Muscle of leg (tissue), 11 donors: Measurements from ENCODE around the gene C5orf58. TPM values are rescaled to one million over a fixed set of nuclear protein-coding genes. Genes with fewer than 3 reads are reported as not detected.

Experiments used
- DNase-seq: peaks from one replicate; pipeline ENCODE4 v3.0.0; 2013
- H3K27ac ChIP-seq: one replicate; pipeline ENCODE4 v1.5.1; 2013; ENCODE audit warnings: mild to moderate bottlenecking, low read length, control low read depth
- H3K27me3 ChIP-seq: one replicate; pipeline ENCODE4 v1.6.1; 2013; ENCODE audit warnings: low read length; ENCODE audit not compliant: control insufficient read depth, insufficient read depth
- H3K36me3 ChIP-seq: one replicate; pipeline ENCODE4 v1.6.1; 2013; ENCODE audit warnings: low read length; ENCODE audit not compliant: control insufficient read depth, insufficient read depth
- H3K4me1 ChIP-seq: one replicate; pipeline ENCODE4 v1.6.1; 2013; ENCODE audit warnings: low read length; ENCODE audit not compliant: control insufficient read depth, insufficient read depth
- H3K4me3 ChIP-seq: one replicate; pipeline ENCODE4 v1.5.1; 2013; ENCODE audit warnings: low read length, control low read depth
- H3K9me3 ChIP-seq: replicated peaks from 2 replicates; pipeline ENCODE4 v1.6.1; 2013; ENCODE audit warnings: low read depth, low read length; ENCODE audit not compliant: control insufficient read depth
- WGBS: methylation state at CpG from one replicate; pipeline ENCODE4 v1.1.5; 2013; ENCODE audit warnings: missing lambda C conversion rate; ENCODE audit not compliant: insufficient coverage; 5-methylcytosine and 5-hydroxymethylcytosine counted together
- polyA plus RNA-seq, 8 donors: library from polyadenylated mRNA; unstranded; fragments of 120-200 nt; gene quantifications; one replicate each; pipeline versions ENCODE4 v1.2.1 to v1.2.3, GENCODE V29; 2013; ENCODE audit warnings: inconsistent platforms in 1 of 8, low replicate concordance in 1 of 8; ENCODE audit not compliant: insufficient read length in 8 of 8, insufficient read depth in 1 of 8
- total RNA-seq: library from RNA; stranded (reverse); fragments of 120-200 nt; gene quantifications from one replicate; pipeline ENCODE4 v1.2.4, GENCODE V29; 2013

The C5orf58 gene
- total and polyA plus RNA-seq, 9 donors = 0.18 to 0.34 (median 0.24) TPM; not detected in 4

DNA sequence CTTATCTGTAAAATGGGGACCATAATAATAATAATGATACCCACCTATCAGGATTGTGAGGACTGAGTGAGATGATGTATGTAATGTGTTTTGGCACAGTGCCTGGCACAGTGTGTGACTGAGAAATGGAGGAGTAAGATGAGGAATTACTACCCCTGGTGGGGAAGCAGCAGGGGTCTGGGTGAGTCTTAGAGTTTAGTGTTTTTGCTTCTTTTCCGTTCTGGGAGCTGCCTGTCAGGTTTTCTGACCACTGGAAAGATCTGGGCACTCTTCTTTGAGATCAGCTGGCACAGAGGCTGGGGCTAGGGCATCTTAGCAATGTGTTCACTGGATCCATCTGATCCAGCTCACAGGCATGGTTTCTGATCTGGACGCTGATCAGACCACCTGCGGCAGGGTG is 56.3 kb downstream of the C5orf58 start:
- H3K9me3 ChIP-seq = peaks cover 3% of the 10 kb centered on the region
- H3K27me3 ChIP-seq = peaks cover 5% of the 10 kb centered on the region
- no peak overlapping the region for H3K4me3 ChIP-seq
- H3K36me3 ChIP-seq = no peaks in the 10 kb centered on the region
- H3K4me1 ChIP-seq = peaks cover 8% of the 10 kb centered on the region
- no peak overlapping the region for H3K27ac ChIP-seq
- DNase-seq = no peak
- WGBS = 83% methylated on average over 2 of the region's 3 CpGs

GRCh38 chr5:170289764-170290163 is 57.0 kb downstream of the C5orf58 start:
- Histone ChIP-seq H3K36me3 (no peaks in the 10 kb centered on the region), H3K9me3 (peaks cover 3% of the 10 kb centered on the region), H3K4me1 (peaks cover 8% of the 10 kb centered on the region), H3K27ac (no peak overlapping the region), H3K4me3 (no peak overlapping the region), H3K27me3 (peaks cover 5% of the 10 kb centered on the region)
- 46% methylated on average over 3 of the region's 4 CpGs for WGBS
- DNase-seq = no peak

- no peak overlapping the region for H3K4me3 ChIP-seq
- WGBS = 50% methylated on average over 1 of the region's 3 CpGs
- DNase-seq = no peak
- peaks cover 8% of the 10 kb centered on the region for H3K4me1 ChIP-seq
- no peaks in the 10 kb centered on the region for H3K36me3 ChIP-seq
- peaks cover 3% of the 10 kb centered on the region for H3K9me3 ChIP-seq
- peaks cover 5% of the 10 kb centered on the region for H3K27me3 ChIP-seq
- no peak overlapping the region for H3K27ac ChIP-seq
Measured at GRCh38 chr5:170290498-170290897, 57.7 kb downstream of the C5orf58 start.

DNA sequence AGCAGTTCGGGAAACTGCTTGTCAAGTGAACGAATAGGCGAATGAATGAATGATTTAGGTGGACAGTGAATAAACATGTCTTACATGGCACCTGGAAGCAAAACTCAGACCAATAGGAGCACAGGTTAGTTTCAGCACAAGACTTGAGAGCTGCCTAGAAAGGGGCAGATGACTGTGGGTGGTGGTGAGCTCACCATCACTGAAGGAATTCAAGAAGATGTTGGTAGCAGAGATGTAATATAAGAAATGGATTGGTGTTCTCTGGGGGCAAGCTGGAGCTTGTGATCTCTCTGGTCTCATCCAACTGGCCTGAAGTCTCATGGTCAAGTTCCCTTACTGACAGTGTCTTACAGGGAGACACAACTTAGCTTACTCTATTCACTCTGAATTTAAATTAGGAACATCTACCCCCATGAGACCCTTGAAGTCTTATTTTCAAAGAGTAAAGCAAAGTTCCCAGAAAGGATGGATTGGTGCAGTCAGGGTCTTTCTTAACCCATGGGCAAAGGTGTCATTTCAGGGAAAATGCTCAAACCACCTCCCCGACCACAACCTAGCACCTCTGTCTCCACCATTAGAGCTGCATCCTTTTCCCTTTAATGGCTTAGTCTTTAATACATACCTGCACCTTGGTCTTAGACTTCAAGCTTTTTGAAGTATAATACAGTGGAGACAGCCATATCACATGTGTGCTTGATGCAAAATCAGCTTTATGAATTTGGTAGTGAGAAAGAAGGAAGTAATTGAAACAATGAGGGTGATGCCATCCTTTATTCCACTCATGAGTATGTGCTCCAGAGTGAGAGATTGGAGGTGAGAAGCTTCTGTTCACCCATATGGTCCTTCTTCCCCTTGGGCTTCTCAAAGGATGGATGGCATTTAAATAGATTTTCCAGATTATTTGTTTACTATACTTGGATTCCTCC is 59.7 kb downstream of the C5orf58 start:
- no peak for DNase-seq
- H3K4me1 ChIP-seq = peaks cover 8% of the 10 kb centered on the region
- peaks cover 3% of the 10 kb centered on the region for H3K27me3 ChIP-seq
- H3K27ac ChIP-seq = no peak overlapping the region
- 96% methylated on average over 3 of the region's 4 CpGs for WGBS
- H3K9me3 ChIP-seq = peaks cover 3% of the 10 kb centered on the region
- no peaks in the 10 kb centered on the region for H3K36me3 ChIP-seq
- H3K4me3 ChIP-seq = no peak overlapping the region

DNA sequence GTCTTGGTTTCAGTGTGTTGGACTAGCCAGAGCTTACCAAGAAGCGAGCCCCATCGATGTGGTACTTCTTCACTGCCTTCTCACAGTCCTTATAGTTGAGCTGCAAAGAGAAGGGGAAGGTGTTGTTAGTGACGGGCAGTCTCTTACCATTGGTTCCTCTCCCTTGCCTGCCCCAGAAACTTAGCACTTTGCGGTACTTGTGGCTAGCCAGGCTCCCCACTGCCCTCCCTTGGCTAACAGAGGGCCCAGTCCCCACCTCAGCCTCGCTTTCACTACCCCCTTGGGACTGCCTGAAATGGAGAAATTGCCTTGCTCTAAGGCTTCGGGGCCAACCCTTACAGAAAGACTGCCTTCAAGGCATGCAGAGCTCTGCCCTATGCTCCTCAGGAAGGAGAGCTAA is 60.5 kb downstream of the C5orf58 start:
- no peaks in the 10 kb centered on the region for H3K36me3 ChIP-seq
- peaks cover 5% of the 10 kb centered on the region for H3K4me1 ChIP-seq
- H3K27ac ChIP-seq = no peak overlapping the region
- H3K27me3 ChIP-seq = peaks cover 4% of the 10 kb centered on the region
- H3K4me3 ChIP-seq = no peak overlapping the region
- 42% methylated on average over 2 of the region's 6 CpGs for WGBS
- DNase-seq = peak; percentile 72
- peaks cover 3% of the 10 kb centered on the region for H3K9me3 ChIP-seq

GRCh38 chr5:170294057-170294456 is 61.3 kb downstream of the C5orf58 start:
- H3K4me1 ChIP-seq = no peaks in the 10 kb centered on the region
- H3K36me3 ChIP-seq = no peaks in the 10 kb centered on the region
- no peak for DNase-seq
- no peak overlapping the region for H3K4me3 ChIP-seq
- peaks cover 3% of the 10 kb centered on the region for H3K9me3 ChIP-seq
- H3K27ac ChIP-seq = no peak overlapping the region
- WGBS = no CpG with 5 or more reads among the region's 3 CpGs
- peaks cover 4% of the 10 kb centered on the region for H3K27me3 ChIP-seq

DNA sequence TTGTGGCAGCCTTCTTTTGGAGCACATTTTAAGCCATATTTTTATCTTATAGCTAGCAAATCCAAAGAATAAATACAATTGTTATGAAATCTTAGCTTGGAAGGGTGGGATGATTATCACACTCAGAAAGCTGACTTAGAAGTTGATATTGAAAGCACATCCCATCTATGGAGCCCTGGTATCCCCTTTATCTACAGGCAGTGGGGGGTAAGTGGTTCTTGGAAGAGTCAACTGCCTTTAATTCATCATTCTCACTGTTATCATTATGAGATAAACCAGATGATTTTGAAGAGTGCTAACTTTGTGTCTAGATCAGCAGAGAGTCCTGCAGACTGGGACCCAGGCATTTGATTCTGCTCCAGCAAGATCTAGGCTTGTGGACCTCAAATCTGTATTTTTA is 61.8 kb downstream of the C5orf58 start:
- peaks cover 4% of the 10 kb centered on the region for H3K27me3 ChIP-seq
- no peak for DNase-seq
- no peak overlapping the region for H3K27ac ChIP-seq
- H3K4me3 ChIP-seq = no peak overlapping the region
- H3K4me1 ChIP-seq = no peaks in the 10 kb centered on the region
- no peaks in the 10 kb centered on the region for H3K36me3 ChIP-seq
- H3K9me3 ChIP-seq = peaks cover 3% of the 10 kb centered on the region

Other genes starting within 250 kb of the C5orf58 start
- not detected for gene FOXI1, start 127.1 kb upstream of the C5orf58 start, total RNA-seq
- not detected for gene FOXI1, start 127.1 kb upstream of the C5orf58 start, polyA plus RNA-seq
- 4.4 TPM for gene LCP2, start 64.8 kb downstream of the C5orf58 start, total RNA-seq
- 1 to 10 TPM; 3.9 to 6.4 (median 5.0) TPM for gene LCP2, start 64.8 kb downstream of the C5orf58 start, polyA plus RNA-seq
- 0.22 TPM for gene KCNMB1, start 156.4 kb downstream of the C5orf58 start, total RNA-seq
- gene KCNMB1, start 156.4 kb downstream of the C5orf58 start, polyA plus RNA-seq = 1 to 10 TPM in 1 of 8 donors, under 1 TPM in 7; 0.33 to 1.1 (median 0.74) TPM